Endothelial cell of umbilical vein (primary cell): ENCODE measurements around the gene GYS2. TPM values are rescaled to one million over a fixed set of nuclear protein-coding genes. Genes with fewer than 3 reads are reported as not detected.

ENCODE experiments used
- BruUV-seq: library from RNA; stranded (reverse); fragments of 400-500 nt; replicated peaks from 2 replicates; lab custom pipeline; 2021; lab: Mats Ljungman, UMichigan
- CTCF ChIA-PET: fragments of 300-600, 350-600 bp; sonication (Branson Sonifier 250); formaldehyde crosslinking; loops from one replicate; lab custom pipeline; 2021; ENCODE audit warnings: antibody characterized with exemption, inconsistent platforms; lab: Charles Lee
- POLR2A ChIA-PET: fragments of 300-600, 350-600 bp; sonication (Branson Sonifier 250); formaldehyde crosslinking; loops from one replicate; lab custom pipeline; 2021; ENCODE audit warnings: antibody characterized with exemption, inconsistent platforms; lab: Charles Lee
- DNase-seq: peaks from one replicate; pipeline ENCODE4 v3.0.0-alpha.2; 2011; ENCODE audit warnings: low read depth, low spot score
- FAIRE-seq: peaks from 2 replicates; lab custom pipeline; 2011; peaks lifted over from hg19 to GRCh38; lab: Jason Lieb, UNC
- H2AFZ ChIP-seq: 2 replicates; pipeline ENCODE4 v1.6.0; 2012; ENCODE audit warnings: low read depth, low read length, control low read depth, inconsistent platforms
- H3K27ac ChIP-seq: 2 replicates; pipeline ENCODE4 v1.5.1; 2011; ENCODE audit warnings: low read depth, mild to moderate bottlenecking, control low read depth, low read length, moderate library complexity; ENCODE audit not compliant: insufficient read depth
- H3K27me3 ChIP-seq, 2 experiments: 2 replicates each; pipeline versions ENCODE4 v1.6.0 to v1.6.1; 2011; ENCODE audit warnings: low read length in 2 of 2, mixed read lengths in 1 of 2; ENCODE audit not compliant: control insufficient read depth in 2 of 2, insufficient read depth in 2 of 2
- H3K36me3 ChIP-seq, 2 experiments: 2 replicates in 1 of 2; 3 replicates in 1 of 2; pipeline ENCODE4 v1.5.1; 2011; ENCODE audit warnings: low read length in 2 of 2, mild to moderate bottlenecking in 1 of 2, moderate library complexity in 1 of 2; ENCODE audit not compliant: control insufficient read depth in 2 of 2, insufficient read depth in 2 of 2; ENCODE audit errors: extremely low read depth in 1 of 2
- H3K4me1 ChIP-seq: 3 replicates; pipeline ENCODE4 v1.5.1; 2011; ENCODE audit warnings: mild to moderate bottlenecking, low read length; ENCODE audit not compliant: control insufficient read depth, insufficient read depth; ENCODE audit errors: extremely low read depth
- H3K4me2 ChIP-seq: 2 replicates; pipeline ENCODE4 v1.6.1; 2011; ENCODE audit warnings: low read length, control low read depth, mixed read lengths; ENCODE audit not compliant: insufficient read depth
- H3K4me3 ChIP-seq, 3 experiments: fragments of 200-600 bp in 1 of 3; sonication (generic), shearing (Covaris generic) in 1 of 3; replicated peaks in 1 of 3; 2 replicates each; pipeline ENCODE4 v1.5.1; 2011 to 2016; ENCODE audit warnings: control low read depth in 3 of 3, low read length in 3 of 3, mild to moderate bottlenecking in 2 of 3, inconsistent platforms in 1 of 3, low read depth in 1 of 3, moderate library complexity in 1 of 3; ENCODE audit not compliant: insufficient read depth in 1 of 3
- H3K79me2 ChIP-seq: 2 replicates; pipeline ENCODE4 v1.6.0; 2012; ENCODE audit warnings: low read length, inconsistent platforms; ENCODE audit not compliant: control insufficient read depth, insufficient read depth
- H3K9ac ChIP-seq: replicated peaks from 2 replicates; pipeline ENCODE3; 2011; ENCODE audit warnings: low read length, control low read depth; ENCODE audit not compliant: insufficient read depth; ENCODE audit errors: extremely low read depth
- H3K9me1 ChIP-seq: replicated peaks from 3 replicates; pipeline ENCODE4 v1.6.0; 2011; ENCODE audit warnings: mild to moderate bottlenecking, low read length; ENCODE audit not compliant: control insufficient read depth, insufficient read depth; ENCODE audit errors: extremely low read depth
- H3K9me3 ChIP-seq: replicated peaks from 2 replicates; pipeline ENCODE4 v1.5.1; 2012; ENCODE audit warnings: low read length, inconsistent platforms; ENCODE audit not compliant: control insufficient read depth, insufficient read depth
- H4K20me1 ChIP-seq: replicated peaks from 2 replicates; pipeline ENCODE3; 2011; ENCODE audit warnings: mild to moderate bottlenecking, low read length; ENCODE audit not compliant: control insufficient read depth, insufficient read depth; ENCODE audit errors: extremely low read depth
- CTCF ChIP-seq, 2 donors: IDR thresholded peaks; 1 replicate in 1 of 2; 2 replicates in 1 of 2; pipeline ENCODE4 v1.5.1; 2011; ENCODE audit warnings: low read length in 2 of 2, mild to moderate bottlenecking in 2 of 2, moderate library complexity in 2 of 2, control low read depth in 1 of 2, inconsistent platforms in 1 of 2, low read depth in 1 of 2; ENCODE audit not compliant: insufficient read depth in 1 of 2; ENCODE audit errors: extremely low read depth in 1 of 2
- EZH2 ChIP-seq: IDR thresholded peaks from 2 replicates; pipeline ENCODE4 v1.6.1; 2012; ENCODE audit warnings: borderline replicate concordance, low read depth, mild to moderate bottlenecking, moderate library complexity, low read length, inconsistent platforms; ENCODE audit not compliant: severe bottlenecking
- GATA2 ChIP-seq: IDR thresholded peaks from 2 replicates; pipeline ENCODE4 v1.7.0; 2011; ENCODE audit warnings: low read depth, mild to moderate bottlenecking, moderate library complexity, mixed read lengths, low read length; ENCODE audit not compliant: insufficient read length, insufficient read depth
- JUN ChIP-seq: IDR thresholded peaks from 2 replicates; pipeline ENCODE4 v1.6.1; 2011; ENCODE audit warnings: borderline replicate concordance, low read depth; ENCODE audit not compliant: insufficient read length, insufficient read depth
- MAX ChIP-seq: IDR thresholded peaks from 2 replicates; pipeline ENCODE4 v1.6.1; 2011; ENCODE audit not compliant: insufficient read depth, insufficient read length
- POLR2A ChIP-seq: IDR thresholded peaks from 2 replicates; pipeline ENCODE4 v1.6.1; 2012; ENCODE audit warnings: low read depth, mild to moderate bottlenecking, control low read depth, low read length
- dilution Hi-C: fragments of 300-500 bp; cut with MboI; formaldehyde crosslinking; loops from one replicate; pipeline ENCODE4 v1.15.0; 2019; ENCODE audit warnings: low sequenced_read_pairs; ENCODE audit not compliant: extremely low pct_ligation_motif_present
- intact Hi-C: fragments of 100-400 bp; cut with micrococcal nuclease; formaldehyde crosslinking; loops from one replicate; pipeline ENCODE4 v1.10.0; 2022
- polyA plus RNA-seq, 4 experiments: library from polyadenylated mRNA; depleted of rRNA in 3 of 4; stranded (reverse) in 3 of 4; unstranded in 1 of 4; fragments of >200 nt; gene quantifications; 2 replicates each; pipeline versions ENCODE4 v1.2.1 to v1.2.3, GENCODE V29; 2011 to 2012; ENCODE audit warnings: missing spikeins in 1 of 4
- total RNA-seq: library from RNA; stranded (reverse); gene quantifications from 2 replicates; pipeline ENCODE4 v1.2.3, GENCODE V29; 2021

Gene GYS2
- total and polyA plus RNA-seq, 2 donors (not counting 3 experiments of a cell fraction or from before 2014, with no cell fraction given) = 0.04 TPM; not detected in 1

- CTCF ChIA-PET = no interaction called here
- no peaks in the 10 kb centered on the region for H4K20me1 ChIP-seq
- peaks cover 2% of the 10 kb centered on the region in 2 experiments for H3K36me3 ChIP-seq
- H3K27ac ChIP-seq = no peak overlapping the region
- TF ChIP-seq CTCF (IDR thresholded peaks at IDR 0.05; ENCODE audit: extremely low read depth in 1 of 2, insufficient read depth in 1 of 2, low read depth in 1 of 2, low read length in 2 of 2) (no peak), POLR2A (no peak), MAX (no peak), JUN (no peak), EZH2 (no peak), GATA2 (no peak)
- peak overlapping the region; percentile 100 for H3K4me2 ChIP-seq
- dilution Hi-C loops (no loop called here), intact Hi-C loops (no loop called here)
- FAIRE-seq = no peak
- H3K9me1 ChIP-seq = peaks cover 2% of the 10 kb centered on the region
- peaks cover 31% of the 10 kb centered on the region for H3K4me1 ChIP-seq
- H2AFZ ChIP-seq = no peak overlapping the region
- TSS peak; percentile 33 for BruUV-seq
- H3K79me2 ChIP-seq = peaks cover 82% of the 10 kb centered on the region
- no peak for DNase-seq
- H3K9ac ChIP-seq = peak overlapping the region; percentile 93
- no peaks in the 10 kb centered on the region for H3K9me3 ChIP-seq
- no peaks in the 10 kb centered on the region for H3K27me3 ChIP-seq
- POLR2A ChIA-PET = no interaction called here
- peak overlapping the region in 2 of 3 experiments; percentile 88 to 92 for H3K4me3 ChIP-seq
These were observed 101.8 kb downstream of the GYS2 start for GRCh38 chr12:21502872-21503271.
